ENCODE results near the gene IER2.

DNA sequence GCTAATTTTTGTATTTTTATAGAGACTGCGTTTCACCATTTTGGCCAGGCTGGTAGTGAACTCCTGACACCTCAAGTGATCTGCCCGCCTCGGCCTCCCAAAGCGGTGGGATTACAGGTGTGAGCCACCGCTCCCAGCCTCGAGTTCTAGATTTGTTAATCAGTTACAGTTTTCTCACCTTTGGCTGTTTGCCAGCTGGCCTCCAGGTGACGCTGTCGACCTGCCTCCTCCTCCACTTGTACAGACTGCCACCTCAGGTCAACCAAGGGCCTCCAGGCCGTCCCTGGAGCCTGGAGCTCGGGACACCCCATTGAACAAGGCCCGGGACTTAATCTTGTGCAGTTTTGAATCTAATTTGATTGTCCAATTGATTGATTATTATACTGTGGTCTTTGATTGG lies 45.5 kb downstream of the IER2 start:
- TF ChIP-seq EZH2 (IDR thresholded peaks at IDR 0.05; ENCODE audit: insufficient read depth, poor library complexity, severe bottlenecking): no peak
- no peak for TF ChIP-seq EZH2phosphoT487 (IDR thresholded peaks at IDR 0.05; ENCODE audit: insufficient read depth, low read depth)
